K562 (cell line): Measurements from ENCODE around the gene NGDN.

Experiments
- ADNP ChIP-seq: fragments of 200-800 bp; sonication (Bioruptor generic); IDR thresholded peaks from 2 replicates; pipeline ENCODE4 v1.6.1; 2016; ENCODE audit warnings: missing genetic modification characterization, missing compliant biosample characterization
- ELF1 ChIP-seq: fragments of 200-800 bp; sonication (Bioruptor generic); IDR thresholded peaks from 2 replicates; pipeline ENCODE4 v1.6.1; 2016; ENCODE audit warnings: missing genetic modification characterization, missing compliant biosample characterization
- ETV6 ChIP-seq, 3 experiments: fragments of 150-350 bp in 1 of 3; sonication (generic) in 1 of 3; formaldehyde crosslinking in 1 of 3; IDR thresholded peaks; 2 replicates each; pipeline versions ENCODE4 v1.6.1 to v1.8.0; 2014 to 2022; ENCODE audit warnings: borderline replicate concordance in 2 of 3, low read depth in 2 of 3, antibody characterized with exemption in 1 of 3, low read length in 1 of 3, mild to moderate bottlenecking in 1 of 3, missing genetic modification reagents in 1 of 3
- FOXK2 ChIP-seq, 2 experiments: fragments of 450-650 bp; IDR thresholded peaks in 1 of 2; conservative IDR thresholded peaks in 1 of 2; 2 replicates each; pipeline ENCODE4 v1.6.1; 2016; ENCODE audit warnings: low read depth in 2 of 2, mild to moderate bottlenecking in 1 of 2
- NFATC3 ChIP-seq: fragments of 450-650 bp; IDR thresholded peaks from 2 replicates; pipeline ENCODE4 v1.6.1; 2017; ENCODE audit warnings: mild to moderate bottlenecking
- TAF15 ChIP-seq: fragments of 200-400 bp; formaldehyde crosslinking; IDR thresholded peaks from 2 replicates; pipeline ENCODE4 v1.6.1; 2017; ENCODE audit warnings: mild to moderate bottlenecking, low read depth, low read length, moderate library complexity
- TEAD4 ChIP-seq, 2 experiments: sonication (generic) in 1 of 2; formaldehyde crosslinking in 1 of 2; IDR thresholded peaks; 2 replicates each; pipeline versions ENCODE4 v1.6.1 to v1.8.0; 2012 to 2022; ENCODE audit warnings: borderline replicate concordance in 1 of 2, inconsistent platforms in 1 of 2, low read length in 1 of 2, mild to moderate bottlenecking in 1 of 2, missing genetic modification reagents in 1 of 2
- XRCC5 ChIP-seq: fragments of 200-400 bp; formaldehyde crosslinking; IDR thresholded peaks from 2 replicates; pipeline ENCODE4 v1.6.1; 2017; ENCODE audit warnings: low read depth, mild to moderate bottlenecking, low read length

- TF ChIP-seq TAF15 = no peak
- TF ChIP-seq TEAD4 (IDR thresholded peaks at IDR 0.05; ENCODE audit: low read length) = no peak
- no peak for TF ChIP-seq TEAD4 (CRISPR knock-in tag; IDR thresholded peaks at IDR 0.05; ENCODE audit: borderline replicate concordance)
- no peak for TF ChIP-seq NFATC3
- no peak for TF ChIP-seq FOXK2 (conservative IDR thresholded peaks at IDR 0.05 in 1 of 2, IDR thresholded peaks at IDR 0.05 in 1 of 2; ENCODE audit: low read depth in 2 of 2)
- no peak for TF ChIP-seq XRCC5
- no peak for TF ChIP-seq ADNP (tag)
- TF ChIP-seq ELF1 (tag) = no peak
- TF ChIP-seq ETV6 (IDR thresholded peaks at IDR 0.05; ENCODE audit: borderline replicate concordance in 1 of 2, low read depth in 2 of 2, low read length in 1 of 2) = no peak
- TF ChIP-seq ETV6 (CRISPR knock-in tag; IDR thresholded peaks at IDR 0.05; ENCODE audit: borderline replicate concordance) = no peak
These were observed 26.1 kb upstream of the NGDN start for GRCh38 chr14:23443411-23443812.
